Testis (tissue), 3 donors: ENCODE data around the gene ANKFY1. TPM values are rescaled to one million over a fixed set of nuclear protein-coding genes. Genes with fewer than 3 reads are reported as not detected.
"Not testable (repeated sequence)": the region's sequence is repeated elsewhere in the genome, so short reads cannot be mapped to it uniquely, and the experiment has no call there.

Experiments
- DNase-seq: peaks from one replicate; pipeline ENCODE4 v3.0.0-alpha.2; 2019
- H3K27ac ChIP-seq, 2 donors: fragments of 200-600 bp; sonication (generic); one replicate each; pipeline ENCODE4 v1.5.1; 2019
- H3K27me3 ChIP-seq: fragments of 200-600 bp; sonication (generic); one replicate; pipeline ENCODE4 v1.5.1; 2019
- H3K36me3 ChIP-seq: fragments of 200-600 bp; sonication (generic); one replicate; pipeline ENCODE4 v1.5.1; 2017; ENCODE audit warnings: low read depth; ENCODE audit errors: missing control alignments
- H3K4me1 ChIP-seq: fragments of 200-600 bp; sonication (generic); one replicate; pipeline ENCODE4 v1.5.1; 2019
- H3K4me3 ChIP-seq, 2 donors: fragments of 200-600 bp; sonication (generic); one replicate each; pipeline ENCODE4 v1.5.1; 2017 to 2019
- H3K9me3 ChIP-seq: fragments of 200-600 bp; sonication (generic); one replicate; pipeline ENCODE4 v1.5.1; 2017
- CTCF ChIP-seq, 3 experiments: fragments of 450-650 bp in 2 of 3; fragments of 200-600 bp in 1 of 3; sonication (generic) in 1 of 3; IDR thresholded peaks; one replicate each; pipeline ENCODE4 v1.5.1; 2016 to 2019; ENCODE audit warnings: antibody characterized with exemption in 3 of 3, mild to moderate bottlenecking in 2 of 3, moderate library complexity in 1 of 3
- POLR2A ChIP-seq: fragments of 450-650 bp; IDR thresholded peaks from one replicate; pipeline ENCODE4 v1.6.1; 2017; ENCODE audit warnings: antibody characterized with exemption, mild to moderate bottlenecking, moderate library complexity
- WGBS, 2 donors: methylation state at CpG; one replicate each; pipeline ENCODE4 v1.1.5; 2018; 5-methylcytosine and 5-hydroxymethylcytosine counted together
- intact Hi-C: fragments of 100-400 bp; cut with DNase I; formaldehyde crosslinking; loops from one replicate; pipeline ENCODE4 v1.15.1; 2023; ENCODE audit warnings: low total_unique reads
- polyA plus RNA-seq: library from polyadenylated mRNA; stranded (reverse); fragments of 350-450 nt; fragmentation: Illumina TruSeq; extraction: RNeasy Lipid Tissue Mini Kit (QIAGEN cat#74804); gene quantifications from one replicate; pipeline ENCODE4 v1.2.3, GENCODE V29; 2014; ENCODE audit warnings: low read depth, low replicate concordance; ENCODE audit not compliant: insufficient read depth
- total RNA-seq, 2 donors: library from RNA; depleted of rRNA; stranded (reverse); fragments of >200 nt; gene quantifications; one replicate each; pipeline ENCODE4 v1.2.3, GENCODE V29; 2016

ANKFY1 gene
- total and polyA plus RNA-seq, 3 donors from 2014 or later = 20.3 to 40.9 (median 34.6) TPM

DNA sequence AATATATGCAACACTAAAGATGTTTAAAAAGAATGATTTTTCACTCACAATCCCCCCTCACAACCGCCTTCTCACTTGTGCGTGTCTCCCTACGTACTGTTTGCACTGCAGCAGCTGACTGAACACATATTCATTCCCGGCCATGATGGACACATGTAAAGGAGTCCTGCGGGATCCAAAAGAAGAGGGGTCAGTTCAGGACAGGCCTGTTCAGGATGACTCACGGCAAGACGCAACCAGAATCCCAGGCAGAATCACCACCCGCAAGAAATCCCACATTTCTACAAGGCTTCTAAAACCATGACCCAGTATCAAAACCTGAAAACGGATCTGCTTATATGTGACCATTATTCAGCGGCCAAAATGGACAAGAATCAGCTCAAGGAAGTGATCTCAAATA, 68.5 kb downstream of the ANKFY1 start:
- DNase-seq = no peak
- no peak overlapping the region for H3K27ac ChIP-seq
- TF ChIP-seq POLR2A (no peak), CTCF (IDR thresholded peaks at IDR 0.05) (no peak)
- WGBS, 2 donors = 90 to 92% methylated on average over 10 of the region's 10 CpGs
- H3K9me3 ChIP-seq = no peaks in the 10 kb centered on the region
- H3K27me3 ChIP-seq = no peaks in the 10 kb centered on the region
- H3K4me1 ChIP-seq = no peaks in the 10 kb centered on the region
- no peak overlapping the region for H3K4me3 ChIP-seq
- H3K36me3 ChIP-seq = no peaks in the 10 kb centered on the region
- intact Hi-C loops = no loop called here

GRCh38 chr17:4194796-4195195, 69.0 kb downstream of the ANKFY1 start:
- no peaks in the 10 kb centered on the region for H3K27me3 ChIP-seq
- no peaks in the 10 kb centered on the region for H3K36me3 ChIP-seq
- WGBS, 2 donors = 90 to 96% methylated on average over 12 to 15 of the region's 15 CpGs
- H3K9me3 ChIP-seq = no peaks in the 10 kb centered on the region
- TF ChIP-seq POLR2A = no peak
- TF ChIP-seq CTCF (IDR thresholded peaks at IDR 0.05) = no peak
- no peak overlapping the region for H3K4me3 ChIP-seq
- no peaks in the 10 kb centered on the region for H3K4me1 ChIP-seq
- intact Hi-C loops = no loop called here
- no peak for DNase-seq
- H3K27ac ChIP-seq = no peak overlapping the region

GRCh38 chr17:4190791-4191190, 73.0 kb downstream of the ANKFY1 start:
- 69 to 74% methylated on average over 7 of the region's 7 CpGs for WGBS, 2 donors
- H3K27me3 ChIP-seq, H3K9me3 ChIP-seq, intact Hi-C loops, H3K4me1 ChIP-seq, H3K4me3 ChIP-seq, DNase-seq, H3K36me3 ChIP-seq: not testable (repeated sequence)
- peak overlapping the region; percentile 40 to 74 for H3K27ac ChIP-seq

GRCh38 chr17:4189280-4189679, 74.5 kb downstream of the ANKFY1 start:
- intact Hi-C loops = no loop called here
- Histone ChIP-seq H3K4me3 (no peak overlapping the region), H3K4me1 (no peaks in the 10 kb centered on the region), H3K9me3 (no peaks in the 10 kb centered on the region), H3K27ac (no peak overlapping the region), H3K27me3 (no peaks in the 10 kb centered on the region), H3K36me3 (no peaks in the 10 kb centered on the region)
- no peak for TF ChIP-seq POLR2A
- TF ChIP-seq CTCF (IDR thresholded peaks at IDR 0.05) = no peak
- DNase-seq = no peak
- WGBS, 2 donors = 81 to 92% methylated on average over 9 to 10 of the region's 10 CpGs

GRCh38 chr17:4188076-4188475, 75.7 kb downstream of the ANKFY1 start:
- DNase-seq = no peak
- no peak for TF ChIP-seq POLR2A
- no peak for TF ChIP-seq CTCF (IDR thresholded peaks at IDR 0.05)
- no peaks in the 10 kb centered on the region for H3K36me3 ChIP-seq
- intact Hi-C loops = no loop called here
- no peaks in the 10 kb centered on the region for H3K9me3 ChIP-seq
- H3K27me3 ChIP-seq = no peaks in the 10 kb centered on the region
- no peak overlapping the region for H3K4me3 ChIP-seq
- H3K27ac ChIP-seq = no peak overlapping the region
- WGBS, 2 donors = 95% methylated on average over 9 of the region's 9 CpGs
- no peaks in the 10 kb centered on the region for H3K4me1 ChIP-seq
